GM21515 (cell line): ENCODE results near the gene EML6.

Experiments
- ATAC-seq: cut with Tn5 transposase; IDR thresholded peaks from one replicate; pipeline ENCODE4 v1.9.1; 2021; ENCODE audit not compliant: unreplicated experiment

The EML6 gene

DNA sequence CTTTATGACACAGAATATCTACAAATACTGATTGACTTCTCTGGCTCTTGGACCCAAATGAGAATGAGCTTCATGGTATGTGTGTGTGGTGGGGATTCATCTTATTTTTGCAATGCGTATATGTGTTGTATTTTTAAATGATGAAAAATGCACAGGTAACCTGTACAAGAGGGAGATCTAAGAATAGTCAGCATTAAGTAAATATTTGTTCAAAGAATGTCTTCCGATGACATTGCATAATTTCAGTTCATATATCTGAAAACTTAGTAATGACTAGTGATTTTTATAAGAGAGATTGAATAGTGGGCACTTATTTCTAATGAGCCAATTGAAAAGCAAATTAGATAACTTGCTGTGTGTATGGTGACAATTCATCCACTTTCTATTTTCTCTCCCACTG lies 66.4 kb downstream of the EML6 start:
- ATAC-seq = no peak

- no peak for ATAC-seq
These were observed 68.4 kb downstream of the EML6 start for GRCh38 chr2:54791831-54792230.

GRCh38 chr2:54797307-54797706 lies 73.8 kb downstream of the EML6 start:
- ATAC-seq = no peak

DNA sequence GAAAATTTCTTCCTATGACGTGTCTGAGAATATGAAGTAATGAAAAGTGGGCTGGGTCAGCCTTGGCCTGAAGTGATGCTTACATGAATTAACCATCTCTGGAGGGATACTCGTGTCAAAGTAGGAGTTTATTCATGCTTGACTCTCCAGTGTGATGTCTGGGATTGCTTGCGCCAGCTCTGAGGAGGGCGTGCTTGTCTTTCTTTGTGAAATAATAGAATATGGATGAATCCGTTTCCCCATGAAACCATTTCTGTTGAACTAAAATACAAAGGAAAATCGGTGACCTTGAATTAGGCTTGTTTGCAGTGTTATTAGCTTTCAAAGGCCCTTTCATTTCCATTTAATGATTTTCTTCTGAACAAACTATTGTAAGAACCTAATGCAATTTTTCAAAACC lies 77.9 kb downstream of the EML6 start:
- no peak for ATAC-seq

DNA sequence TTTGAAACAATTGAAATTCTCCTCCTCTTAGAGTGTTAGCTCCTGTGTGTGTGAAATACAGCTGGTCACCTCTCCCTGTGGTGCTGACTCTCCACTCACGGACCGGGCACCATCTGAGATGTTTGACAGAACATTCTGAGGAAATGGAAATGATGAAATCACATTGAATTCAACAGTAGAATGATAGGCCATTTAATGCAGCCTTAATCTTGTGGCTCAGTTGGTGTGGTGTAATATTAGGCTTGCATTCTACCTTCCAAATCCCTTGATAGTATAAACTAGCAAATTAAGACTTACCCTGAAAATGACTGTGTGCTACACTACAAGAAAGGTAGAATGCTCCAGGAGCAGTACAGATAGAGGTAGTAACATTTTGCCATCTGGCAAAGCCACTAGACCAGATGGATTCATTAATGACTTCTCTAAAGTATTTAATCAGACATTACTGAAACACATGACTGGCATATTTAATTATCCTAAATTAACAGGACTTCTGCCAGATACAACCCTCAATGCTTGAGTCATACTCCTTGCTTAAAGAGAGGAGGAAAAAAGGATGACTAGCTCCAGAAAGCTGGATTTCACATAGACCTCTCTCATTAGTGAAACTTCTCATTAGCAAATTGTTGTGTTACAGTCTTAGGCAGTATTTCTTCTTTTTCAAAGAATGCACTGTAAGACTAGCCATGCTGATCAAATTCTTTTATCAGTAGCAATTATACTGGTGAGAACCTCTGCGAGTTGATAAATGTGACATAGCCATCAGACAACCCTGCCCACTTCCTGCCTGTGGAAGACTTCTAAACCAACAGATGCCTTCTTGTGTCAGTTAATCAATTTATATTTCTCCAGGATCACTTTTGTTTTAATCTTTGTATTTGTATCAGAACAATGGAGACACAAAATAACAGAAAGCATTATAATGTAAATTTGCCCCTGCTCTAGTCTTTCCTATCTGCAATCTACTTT lies 80.6 kb downstream of the EML6 start:
- ATAC-seq = no peak

DNA sequence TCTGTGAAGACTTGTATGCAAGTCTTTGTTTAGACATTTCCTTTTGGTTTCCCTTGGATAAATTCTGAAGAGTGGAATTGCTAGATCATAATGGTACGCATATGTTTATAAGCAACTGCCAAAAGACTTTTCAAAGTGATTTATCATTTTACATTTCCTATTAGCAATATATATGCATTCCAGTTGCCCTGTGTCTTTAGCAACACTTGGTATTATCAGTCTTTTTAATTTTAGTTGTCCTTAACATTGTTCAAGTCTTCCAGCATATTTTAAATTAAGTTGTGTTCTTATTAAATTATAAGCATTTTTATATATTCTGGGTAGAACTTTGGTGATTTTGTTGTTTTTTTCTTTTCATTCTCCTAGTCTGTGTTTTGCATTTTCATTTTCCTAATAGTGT lies 81.8 kb downstream of the EML6 start:
- ATAC-seq = no peak

DNA sequence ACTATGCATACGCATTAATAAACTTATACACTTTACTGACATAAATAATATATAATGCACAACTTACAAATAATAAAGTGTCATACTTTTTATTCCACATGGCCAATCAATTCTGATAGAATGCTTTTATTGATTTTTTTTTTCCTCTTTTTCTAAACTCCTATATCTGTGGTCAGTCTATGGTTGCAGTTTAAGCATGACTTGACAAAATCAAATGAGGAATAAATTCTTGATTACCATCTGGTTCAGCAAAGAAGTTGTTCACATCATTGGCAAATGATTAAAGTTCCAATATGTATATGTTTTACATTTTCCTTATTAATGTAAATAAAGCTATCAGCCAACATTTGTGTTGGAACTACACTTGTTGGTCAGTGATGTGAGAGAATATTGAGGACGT lies 83.5 kb downstream of the EML6 start:
- no peak for ATAC-seq

DNA sequence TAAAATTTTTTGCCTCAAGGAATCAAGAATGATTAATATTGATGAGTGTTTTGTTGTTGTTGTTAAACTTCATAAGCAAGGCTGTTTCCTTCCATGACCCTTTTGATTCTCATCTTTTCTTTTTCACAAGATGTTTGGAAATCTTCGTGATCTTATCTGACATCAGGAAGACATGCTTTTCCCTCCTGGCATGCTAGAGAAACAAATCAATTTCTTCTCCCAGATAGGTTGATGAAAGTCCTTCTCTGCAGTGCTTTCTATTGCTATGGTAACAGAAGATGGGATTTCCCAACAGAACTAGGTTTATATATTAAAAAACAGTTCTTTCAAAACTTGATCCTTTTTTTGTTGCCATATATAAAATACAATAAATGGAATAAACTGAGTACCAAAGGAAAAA lies 85.2 kb downstream of the EML6 start:
- ATAC-seq = no peak

DNA sequence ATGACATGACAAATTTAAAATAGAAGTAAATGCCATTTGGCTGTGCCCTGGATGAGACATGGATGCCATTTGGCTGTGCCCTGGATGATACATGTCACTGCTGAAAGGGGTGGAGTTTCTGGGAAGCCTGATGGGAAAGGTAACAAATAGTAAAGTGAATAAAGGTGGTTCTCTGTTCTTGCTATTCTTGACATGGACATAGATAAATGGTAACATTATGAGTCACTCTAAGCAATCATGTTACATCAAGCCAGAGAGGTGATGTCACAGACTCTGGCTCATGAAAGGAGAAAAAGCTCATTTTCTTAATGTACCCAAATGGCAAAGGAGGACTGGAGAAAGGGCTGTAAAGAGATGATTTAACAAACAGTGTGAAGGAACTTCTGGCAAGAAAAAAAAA lies 86.4 kb downstream of the EML6 start:
- no peak for ATAC-seq

- no peak for ATAC-seq
These were observed 86.8 kb downstream of the EML6 start for GRCh38 chr2:54810246-54810645.

DNA sequence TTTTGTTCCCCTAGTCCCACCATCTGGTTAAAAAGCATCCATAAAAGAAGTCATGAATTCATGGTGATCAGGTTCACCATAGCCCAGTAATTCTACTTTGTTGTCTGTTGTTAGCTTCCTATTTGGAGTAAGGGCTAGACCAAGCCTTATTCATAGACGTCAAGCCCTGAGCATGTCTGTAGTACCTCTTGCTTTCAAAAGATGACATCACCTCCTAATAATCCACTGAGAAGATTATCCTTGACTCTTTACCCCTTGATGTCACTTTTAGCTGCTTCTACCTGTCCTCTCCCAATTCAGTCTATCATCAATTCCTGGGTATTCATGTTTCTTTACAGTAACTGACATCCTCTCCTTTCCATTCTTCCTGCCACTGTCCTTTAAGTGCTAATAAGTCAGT lies 90.1 kb downstream of the EML6 start:
- ATAC-seq = no peak

- no peak for ATAC-seq
These were observed 91.1 kb downstream of the EML6 start for GRCh38 chr2:54814389-54815147.

GRCh38 chr2:54815148-54815539 lies 91.7 kb downstream of the EML6 start:
- ATAC-seq = no peak

DNA sequence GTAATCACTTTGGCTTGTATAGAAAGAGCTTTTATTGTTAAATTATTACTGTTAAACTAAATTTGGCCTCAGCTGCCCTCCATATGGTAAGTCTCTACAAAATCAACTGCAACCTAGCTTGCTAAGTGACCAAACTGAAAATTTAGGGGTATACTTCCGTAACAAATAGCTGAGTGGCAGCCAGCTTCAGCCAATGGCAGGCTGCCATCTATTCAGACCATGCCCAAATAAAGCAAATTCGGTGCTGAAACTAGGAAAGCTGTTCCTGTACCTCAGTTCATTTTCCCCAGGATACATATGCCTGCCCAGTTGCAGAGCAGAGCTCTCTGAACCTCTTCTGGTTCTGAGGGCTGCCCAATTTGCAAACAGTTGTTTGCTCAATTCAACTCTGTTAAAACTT lies 94.8 kb downstream of the EML6 start:
- no peak for ATAC-seq

DNA sequence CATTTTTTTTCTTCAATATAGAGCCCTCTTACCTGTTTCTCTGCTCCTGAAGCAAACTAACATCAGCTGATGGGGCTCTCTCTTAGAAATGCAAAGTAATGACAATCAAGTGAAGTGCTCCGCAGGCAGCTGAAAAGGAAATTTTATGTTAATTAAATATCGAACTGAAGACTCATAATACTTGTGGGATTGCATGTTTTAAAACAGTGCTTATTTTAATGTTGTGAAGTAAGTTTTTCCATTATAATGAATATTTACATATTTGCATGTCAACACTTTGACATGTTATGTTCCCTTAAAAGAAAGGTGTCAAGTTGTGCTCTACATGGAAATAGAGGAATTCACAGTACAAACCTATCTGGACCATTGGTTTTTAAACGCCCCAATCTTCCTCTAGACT lies 97.1 kb downstream of the EML6 start:
- ATAC-seq = no peak

DNA sequence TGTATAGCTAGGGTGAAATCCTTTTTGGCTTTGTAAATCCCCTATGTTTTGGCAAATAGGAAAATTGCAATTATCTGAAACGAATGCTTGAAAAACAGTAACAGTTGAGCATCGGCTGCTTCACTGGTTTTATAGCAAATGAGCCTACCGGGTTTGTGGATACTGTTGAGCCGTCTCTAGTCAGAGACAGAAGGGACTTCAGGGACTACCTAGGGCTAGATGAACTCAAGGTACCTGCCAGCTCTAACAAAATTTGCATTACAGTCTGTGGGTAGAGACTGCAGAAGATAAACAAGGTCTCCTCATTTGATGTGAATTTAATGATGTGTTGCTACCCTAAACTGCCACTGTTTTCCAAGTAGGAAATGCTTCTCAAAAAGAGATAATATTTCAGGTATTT lies 101.1 kb downstream of the EML6 start:
- ATAC-seq = no peak

DNA sequence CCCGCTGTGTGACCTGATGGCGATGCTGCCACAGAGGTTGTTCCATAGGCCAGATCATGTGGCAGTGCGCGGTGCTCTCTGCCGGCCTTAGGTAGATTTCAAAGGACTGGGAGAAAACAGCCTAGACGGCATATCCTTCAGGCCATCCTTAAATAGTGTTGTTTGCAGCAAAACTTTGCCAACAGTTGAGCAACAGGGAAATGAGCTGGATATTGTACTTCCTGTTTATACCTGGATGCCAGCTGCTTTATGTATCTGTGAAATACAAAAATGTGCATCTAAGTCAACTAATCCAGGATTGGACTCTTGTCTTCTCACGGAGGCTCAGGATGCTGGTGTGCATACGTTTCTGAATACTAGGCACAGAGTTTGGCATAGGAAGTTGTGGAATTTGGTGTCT lies 107.1 kb downstream of the EML6 start:
- no peak for ATAC-seq

DNA sequence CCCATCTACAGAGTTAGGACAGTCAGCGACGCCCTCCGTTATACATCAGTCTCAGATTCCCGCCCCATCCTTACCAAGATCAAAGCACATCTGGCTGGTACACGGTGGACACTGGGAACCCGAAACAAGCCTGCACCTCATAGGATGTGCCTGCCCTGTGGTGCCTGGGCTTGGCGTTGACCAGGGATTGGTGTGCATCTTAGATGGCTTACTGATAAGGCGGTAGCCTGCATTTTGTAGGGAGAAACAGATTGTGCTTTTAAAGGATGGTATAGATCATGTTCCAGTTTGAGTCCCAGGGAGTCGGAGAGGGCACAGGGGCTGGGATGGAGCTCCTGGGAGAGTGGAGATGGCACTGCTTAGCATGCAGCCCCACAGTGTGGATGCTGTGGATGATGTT lies 108.0 kb downstream of the EML6 start:
- ATAC-seq = no peak

DNA sequence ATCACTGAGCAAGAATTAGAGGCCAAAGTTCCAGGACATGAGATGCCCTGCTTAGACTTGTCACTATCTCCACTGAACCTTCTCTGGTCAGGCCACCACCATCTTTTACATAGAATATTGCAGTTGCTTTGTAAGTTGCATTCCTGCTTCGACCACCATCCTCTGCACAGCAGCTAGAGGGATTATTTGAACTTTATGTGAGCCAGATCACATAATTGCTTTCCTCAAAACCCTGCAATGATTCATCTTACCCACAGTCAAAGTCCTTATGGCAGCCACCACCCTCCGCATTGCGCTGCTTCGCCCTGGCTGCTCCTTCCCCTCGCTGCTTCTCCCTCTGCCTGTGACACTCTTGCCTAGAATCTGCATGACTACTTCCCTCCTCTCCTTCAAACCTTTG lies 111.3 kb downstream of the EML6 start:
- no peak for ATAC-seq

- ATAC-seq = no peak
These were observed 113.0 kb downstream of the EML6 start for GRCh38 chr2:54836477-54836876.

GRCh38 chr2:54838585-54839035 lies 115.1 kb downstream of the EML6 start:
- ATAC-seq = peak; percentile 75
